Smooth muscle cell (in vitro differentiated cells): ENCODE measurements around the gene COG3. TPM values are rescaled to one million over a fixed set of nuclear protein-coding genes. Genes with fewer than 3 reads are reported as not detected.
A peak's percentile ranks its signal among the peaks of the same experiment; 100 is the strongest.

Experiments
- DNase-seq: peaks from one replicate; lab custom pipeline; 2025; ENCODE audit not compliant: unreplicated experiment; lab: John Stamatoyannopoulos, UW
- H2AFZ ChIP-seq: fragments of 200-600 bp; sonication (generic); 2 replicates; pipeline ENCODE4 v1.6.0; 2016; ENCODE audit warnings: antibody characterized with exemption, low read depth, mild to moderate bottlenecking
- H3F3A ChIP-seq: fragments of 200-600 bp; sonication (generic); 2 replicates; pipeline ENCODE4 v1.6.0; 2017; ENCODE audit warnings: antibody characterized with exemption, low read depth
- H3K27ac ChIP-seq: fragments of 200-600 bp; sonication (generic); 2 replicates; pipeline ENCODE4 v1.5.1; 2016; ENCODE audit warnings: low read depth, mild to moderate bottlenecking
- H3K27me3 ChIP-seq: fragments of 200-600 bp; sonication (generic); 2 replicates; pipeline ENCODE4 v1.6.1; 2016; ENCODE audit warnings: low read depth, mild to moderate bottlenecking
- H3K36me3 ChIP-seq: fragments of 200-600 bp; sonication (generic); 2 replicates; pipeline ENCODE4 v1.5.1; 2016; ENCODE audit warnings: low read depth
- H3K4me1 ChIP-seq: fragments of 200-600 bp; sonication (generic); 2 replicates; pipeline ENCODE4 v1.5.1; 2016; ENCODE audit warnings: low read depth
- H3K4me2 ChIP-seq: fragments of 200-600 bp; sonication (generic); 2 replicates; pipeline ENCODE4 v1.6.0; 2016; ENCODE audit warnings: mild to moderate bottlenecking
- H3K4me3 ChIP-seq: fragments of 200-600 bp; sonication (generic); 2 replicates; pipeline ENCODE4 v1.5.1; 2016; ENCODE audit warnings: mild to moderate bottlenecking
- H3K79me2 ChIP-seq: fragments of 200-600 bp; sonication (generic); 2 replicates; pipeline ENCODE4 v1.6.0; 2016; ENCODE audit warnings: low read depth, mild to moderate bottlenecking
- H3K9ac ChIP-seq: fragments of 200-600 bp; sonication (generic); 2 replicates; pipeline ENCODE4 v1.6.0; 2016; ENCODE audit warnings: low read depth
- H3K9me3 ChIP-seq: fragments of 200-600 bp; sonication (generic); replicated peaks from 2 replicates; pipeline ENCODE4 v1.5.1; 2016; ENCODE audit warnings: low read depth
- H4K20me1 ChIP-seq: fragments of 200-600 bp; sonication (generic); 2 replicates; pipeline ENCODE4 v1.6.0; 2016; ENCODE audit warnings: low read depth
- CTCF ChIP-seq: fragments of 200-600 bp; sonication (generic); IDR thresholded peaks from 2 replicates; pipeline ENCODE4 v1.5.1; 2017; ENCODE audit warnings: borderline replicate concordance, mild to moderate bottlenecking, antibody characterized with exemption; ENCODE audit not compliant: insufficient read depth, poor library complexity, severe bottlenecking
- WGBS: methylation state at CpG from one replicate; pipeline ENCODE4 v1.1.7; 2016; ENCODE audit warnings: low lambda C conversion rate; 5-methylcytosine and 5-hydroxymethylcytosine counted together
- polyA plus RNA-seq: library from polyadenylated mRNA; unstranded; fragments of >200 nt; fragmentation: Nextera tagmentation; extraction: Ambion mirVana; gene quantifications from 2 replicates; pipeline ENCODE4 v1.2.1, GENCODE V29; 2016
- total RNA-seq: library from RNA; depleted of rRNA; stranded (reverse); fragments of >200 nt; gene quantifications from 2 replicates; pipeline ENCODE4 v1.2.3, GENCODE V29; 2014

Gene COG3
- total and polyA plus RNA-seq, 2 experiments from 2014 or later, result 23.0 to 38.2 TPM

DNA sequence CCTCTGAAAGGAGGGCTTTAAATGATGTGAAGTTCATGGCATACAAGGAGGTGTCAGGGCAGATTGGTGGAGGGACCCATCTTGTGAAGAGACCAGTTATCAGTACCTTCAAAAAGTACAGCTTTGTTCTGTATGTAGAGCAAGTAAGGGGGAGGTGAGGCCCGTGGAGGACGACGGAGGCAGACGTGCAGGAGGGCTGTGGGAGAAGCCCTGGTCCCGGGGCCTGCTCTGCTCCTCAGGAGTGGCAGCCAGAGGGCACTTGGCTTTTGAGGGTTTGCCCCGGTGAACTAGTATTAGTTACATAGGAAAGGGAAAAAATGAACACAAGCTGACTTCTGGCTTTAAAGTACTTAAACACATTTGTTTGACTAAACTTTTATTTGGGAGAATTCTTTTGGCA, 42.1 kb downstream of the COG3 start:
- Histone ChIP-seq H3K4me2 (no peak overlapping the region), H3K4me3 (no peak overlapping the region), H3F3A (peaks cover 11% of the 10 kb centered on the region), H3K36me3 (peaks cover 34% of the 10 kb centered on the region), H3K9me3 (no peaks in the 10 kb centered on the region), H2AFZ (no peak overlapping the region), H3K4me1 (peaks cover 11% of the 10 kb centered on the region), H3K27ac (no peak overlapping the region), H4K20me1 (peaks cover 84% of the 10 kb centered on the region), H3K27me3 (no peaks in the 10 kb centered on the region), H3K79me2 (no peaks in the 10 kb centered on the region), H3K9ac (no peak overlapping the region)
- 96% methylated on average over 6 of the region's 6 CpGs for WGBS
- no peak for TF ChIP-seq CTCF
- no peak for DNase-seq

DNA sequence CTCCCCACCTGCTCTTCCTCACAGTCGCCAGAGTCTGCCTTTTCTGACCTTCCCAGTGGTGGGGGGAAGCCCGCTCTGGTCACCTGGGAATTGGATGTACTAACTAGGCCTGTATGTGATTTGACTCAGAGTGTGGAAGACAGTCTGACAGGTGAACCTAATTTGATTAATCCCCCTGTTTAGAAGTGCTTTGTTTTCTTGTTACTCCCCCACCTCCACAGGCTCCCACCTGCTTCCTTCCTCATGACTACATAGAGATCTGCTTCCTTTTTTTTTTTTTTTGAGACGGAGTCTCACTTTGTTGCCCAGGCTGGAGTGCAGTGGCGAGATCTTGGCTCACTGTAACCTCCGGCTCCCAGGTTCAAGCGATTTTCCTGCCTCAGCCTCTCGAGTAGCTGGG, 44.0 kb downstream of the COG3 start:
- peaks cover 33% of the 10 kb centered on the region for H3K36me3 ChIP-seq
- no peaks in the 10 kb centered on the region for H3K79me2 ChIP-seq
- no peak overlapping the region for H3K4me2 ChIP-seq
- H3K9me3 ChIP-seq, result no peaks in the 10 kb centered on the region
- no peak overlapping the region for H3K9ac ChIP-seq
- no peak for TF ChIP-seq CTCF
- H3K4me3 ChIP-seq, result no peak overlapping the region
- no peaks in the 10 kb centered on the region for H3K27me3 ChIP-seq
- H4K20me1 ChIP-seq, result peaks cover 76% of the 10 kb centered on the region
- H3K27ac ChIP-seq, result no peak overlapping the region
- peaks cover 11% of the 10 kb centered on the region for H3F3A ChIP-seq
- 97% methylated on average over 7 of the region's 7 CpGs for WGBS
- no peak for DNase-seq
- peaks cover 11% of the 10 kb centered on the region for H3K4me1 ChIP-seq
- H2AFZ ChIP-seq, result no peak overlapping the region

DNA sequence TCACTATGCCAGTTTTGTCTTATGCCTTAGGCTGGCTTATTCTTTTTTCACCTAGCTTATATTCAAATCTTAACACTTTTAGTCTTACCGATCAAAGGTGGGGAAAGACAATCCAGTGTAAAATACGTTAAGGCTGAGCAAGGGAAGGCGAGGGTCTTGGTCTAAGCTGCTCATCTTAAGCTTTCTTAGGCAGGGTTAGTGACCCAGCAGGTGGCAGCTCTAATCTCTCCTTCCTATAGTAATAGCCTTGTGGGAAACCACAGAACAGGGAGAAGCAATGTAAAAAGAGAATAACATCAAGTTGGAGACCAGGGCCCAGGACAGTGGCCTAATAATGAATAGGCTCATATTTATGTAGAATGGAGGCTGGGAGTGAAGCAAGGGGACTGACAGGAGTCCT, 45.9 kb downstream of the COG3 start:
- no peaks in the 10 kb centered on the region for H3K27me3 ChIP-seq
- peaks cover 64% of the 10 kb centered on the region for H4K20me1 ChIP-seq
- H2AFZ ChIP-seq, result no peak overlapping the region
- H3K9me3 ChIP-seq, result no peaks in the 10 kb centered on the region
- H3K27ac ChIP-seq, result no peak overlapping the region
- H3K79me2 ChIP-seq, result no peaks in the 10 kb centered on the region
- DNase-seq, result no peak
- H3K9ac ChIP-seq, result no peak overlapping the region
- peaks cover 11% of the 10 kb centered on the region for H3K4me1 ChIP-seq
- H3K4me2 ChIP-seq, result no peak overlapping the region
- no peak overlapping the region for H3K4me3 ChIP-seq
- H3F3A ChIP-seq, result peaks cover 11% of the 10 kb centered on the region
- peaks cover 24% of the 10 kb centered on the region for H3K36me3 ChIP-seq
- 97% methylated on average over 3 of the region's 3 CpGs for WGBS
- TF ChIP-seq CTCF, result no peak

DNA sequence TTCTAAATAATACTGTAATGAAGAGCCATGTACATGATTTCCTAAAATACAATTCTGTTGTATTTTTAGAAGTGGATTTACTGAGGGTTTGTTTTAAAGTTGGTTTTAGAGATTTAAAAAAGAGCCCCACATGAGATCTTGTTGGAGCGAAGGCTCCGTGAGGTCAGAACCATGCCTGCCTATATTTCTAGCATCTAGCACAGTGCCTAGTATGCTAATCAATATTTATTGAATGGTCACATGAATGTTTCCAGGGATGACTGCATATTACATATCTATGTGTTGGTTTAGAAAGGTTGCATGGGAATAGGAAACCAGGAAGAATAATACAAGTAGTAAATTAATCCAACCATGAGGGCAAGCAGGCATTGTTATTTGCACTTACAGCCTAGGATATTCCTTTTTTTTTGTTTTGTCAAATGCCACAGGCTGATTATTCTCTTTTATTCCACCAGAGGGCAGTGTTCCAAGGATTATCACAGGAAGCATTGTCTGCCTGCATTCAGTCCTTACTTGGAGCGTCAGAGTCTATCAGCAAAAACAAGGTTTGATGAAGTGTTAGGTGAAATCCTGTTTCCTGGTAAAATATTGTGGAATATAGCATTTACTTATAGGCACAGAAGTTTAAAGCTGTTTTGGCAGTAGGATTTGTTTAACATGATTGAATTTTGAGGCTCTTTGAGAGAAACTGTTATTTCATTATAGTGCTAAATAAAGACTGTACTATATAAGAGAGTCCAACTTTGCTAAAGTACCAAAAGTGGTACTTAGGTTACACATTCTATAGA, 46.8 kb downstream of the COG3 start:
- Histone ChIP-seq H4K20me1 (peaks cover 63% of the 10 kb centered on the region), H3K9ac (no peak overlapping the region), H3K79me2 (no peaks in the 10 kb centered on the region), H2AFZ (no peak overlapping the region), H3K4me3 (no peak overlapping the region), H3K36me3 (peaks cover 31% of the 10 kb centered on the region), H3K4me1 (peaks cover 11% of the 10 kb centered on the region), H3K9me3 (no peaks in the 10 kb centered on the region), H3K27me3 (no peaks in the 10 kb centered on the region), H3K27ac (peak overlapping the region; percentile 37), H3F3A (peaks cover 11% of the 10 kb centered on the region), H3K4me2 (no peak overlapping the region)
- TF ChIP-seq CTCF, result peak; percentile 80
- no peak for DNase-seq
- WGBS, result 72% methylated on average over 3 of the region's 3 CpGs
